ENCODE measurements around the gene MAB21L1. TPM values are rescaled to one million over a fixed set of nuclear protein-coding genes. Genes with fewer than 3 reads are reported as not detected.

MAB21L1 gene
- total and polyA plus RNA-seq, 2 donors (not counting 3 experiments of a cell fraction or from before 2014, with no cell fraction given) = 0.03 TPM; not detected in 1

GRCh38 chr13:35449821-35450220, 26.7 kb downstream of the MAB21L1 start:
- FAIRE-seq = no peak
- Histone ChIP-seq H2AFZ (ENCODE audit: low read depth, low read length) (no peak overlapping the region), H3K4me1 (ENCODE audit: control insufficient read depth, extremely low read depth, insufficient read depth, low read length) (no peaks in the 10 kb centered on the region), H3K9me1 (replicated peaks; ENCODE audit: control insufficient read depth, extremely low read depth, insufficient read depth, low read length) (no peaks in the 10 kb centered on the region), H3K27ac (ENCODE audit: insufficient read depth, low read depth, low read length) (no peak overlapping the region), H3K9ac (replicated peaks; ENCODE audit: extremely low read depth, insufficient read depth, low read length) (no peak overlapping the region), H3K79me2 (ENCODE audit: control insufficient read depth, insufficient read depth, low read length) (no peaks in the 10 kb centered on the region), H3K27me3 (ENCODE audit: control insufficient read depth in 2 of 2, insufficient read depth in 2 of 2, low read length in 2 of 2) (no peaks in the 10 kb centered on the region), H3K36me3 (ENCODE audit: control insufficient read depth in 2 of 2, extremely low read depth in 1 of 2, insufficient read depth in 2 of 2, low read length in 2 of 2) (no peaks in the 10 kb centered on the region), H3K4me2 (ENCODE audit: insufficient read depth, low read length) (no peak overlapping the region), H3K4me3 (replicated peaks in 1 of 3; ENCODE audit: insufficient read depth in 1 of 3, low read depth in 1 of 3, low read length in 3 of 3) (no peak overlapping the region), H4K20me1 (replicated peaks; ENCODE audit: control insufficient read depth, extremely low read depth, insufficient read depth, low read length) (no peaks in the 10 kb centered on the region), H3K9me3 (replicated peaks; ENCODE audit: control insufficient read depth, insufficient read depth, low read length) (no peaks in the 10 kb centered on the region)
- no peak for DNase-seq (ENCODE audit: low read depth, low spot score)
- ChIA-PET CTCF (interaction anchor here (1.0 kb wide), 1 partner anchor 15 kb away, joined by 3 read pairs; no protein-coding TSS in a partner anchor), POLR2A (no interaction called here)
- dilution Hi-C loops (cut with MboI; ENCODE audit: extremely low pct_ligation_motif_present, low sequenced_read_pairs) = no loop called here
- TF ChIP-seq MYC (IDR thresholded peaks at IDR 0.05; ENCODE audit: low read depth, low read length) = no peak
- TF ChIP-seq EZH2 (IDR thresholded peaks at IDR 0.05; ENCODE audit: borderline replicate concordance, low read depth, low read length, severe bottlenecking) = no peak
- no peak for TF ChIP-seq MAX (IDR thresholded peaks at IDR 0.05; ENCODE audit: insufficient read depth, insufficient read length)
- TF ChIP-seq POLR2A (IDR thresholded peaks at IDR 0.05; ENCODE audit: low read depth, low read length) = no peak
- no peak for TF ChIP-seq JUN (IDR thresholded peaks at IDR 0.05; ENCODE audit: borderline replicate concordance, insufficient read depth, insufficient read length, low read depth)
- TF ChIP-seq POLR2AphosphoS5 (IDR thresholded peaks at IDR 0.05; ENCODE audit: insufficient read depth, low read depth, low read length) = no peak
- TF ChIP-seq CTCF (IDR thresholded peaks at IDR 0.05; ENCODE audit: extremely low read depth in 1 of 2, insufficient read depth in 1 of 2, low read depth in 1 of 2, low read length in 2 of 2) = no peak
- no peak for TF ChIP-seq GATA2 (IDR thresholded peaks at IDR 0.05; ENCODE audit: insufficient read depth, insufficient read length, low read depth, low read length)
- no peak for TF ChIP-seq FOS (IDR thresholded peaks at IDR 0.05; ENCODE audit: borderline replicate concordance, insufficient read depth, low read length)
- BruUV-seq (replicated peaks) = no TSS peak
- intact Hi-C loops (cut with micrococcal nuclease) = no loop called here

Data from endothelial cell of umbilical vein (primary cell).